HCT116 (cell line): ENCODE results near the gene XK. TPM values are rescaled to one million over a fixed set of nuclear protein-coding genes. Genes with fewer than 3 reads are reported as not detected.

Experiments
- ATAC-seq: fragments of 200-7000 bp; cut with Tn5 transposase; 2 replicates; pipeline ENCODE4 v1.9.1; 2020; ENCODE audit warnings: mild to moderate bottlenecking, moderate library complexity
- BruUV-seq: library from RNA; stranded (reverse); fragments of 400-500 nt; replicated peaks from 2 replicates; lab custom pipeline; 2021; lab: Mats Ljungman, UMichigan
- CTCF ChIA-PET: fragments of 300-600 bp; sonication (Branson Sonifier 250); formaldehyde crosslinking; loops from one replicate; lab custom pipeline; 2021; ENCODE audit warnings: antibody characterized with exemption; lab: Charles Lee
- POLR2A ChIA-PET: fragments of 300-600, 350-600 bp; sonication (Branson Sonifier 250); formaldehyde crosslinking; loops from one replicate; lab custom pipeline; 2021; ENCODE audit warnings: antibody characterized with exemption; lab: Charles Lee
- RAD21 ChIA-PET, 2 experiments: fragments of 300-600 bp; sonication (Branson Sonifier 250); formaldehyde crosslinking; loops; one replicate each; lab custom pipeline; 2023; ENCODE audit warnings: low total read pairs in 2 of 2; ENCODE audit not compliant: uncharacterized antibody in 2 of 2, unreplicated experiment in 2 of 2, low non-redundant PET in 1 of 2; lab: Charles Lee
- DNase-seq: peaks from one replicate; pipeline ENCODE4 v3.0.0-alpha.2; 2010; ENCODE audit warnings: low read depth, low spot score
- H2AFZ ChIP-seq: fragments of 200-600 bp; shearing (Covaris generic), sonication (generic); 2 replicates; pipeline ENCODE4 v1.6.1; 2017; ENCODE audit warnings: low read depth, mixed run types, mixed read lengths, antibody characterized with exemption, low read length; ENCODE audit not compliant: poor library complexity, severe bottlenecking
- H3K27ac ChIP-seq: 2 replicates; pipeline ENCODE4 v1.5.1; 2012; ENCODE audit warnings: low read depth, low read length
- H3K27me3 ChIP-seq: fragments of 200-600 bp; sonication (generic); 2 replicates; pipeline ENCODE4 v1.6.1; 2016; ENCODE audit warnings: mixed run types, low read length, mixed read lengths; ENCODE audit not compliant: insufficient read depth
- H3K36me3 ChIP-seq, 2 experiments: fragments of 200-500 bp in 1 of 2; fragments of 200-600 bp in 1 of 2; sonication (Bioruptor generic) in 1 of 2; sonication (generic) in 1 of 2; 2 replicates each; pipeline versions ENCODE4 v1.5.1 to v1.6.1; 2014 to 2016; ENCODE audit warnings: low read length in 2 of 2, inconsistent platforms in 1 of 2, mixed read lengths in 1 of 2, mixed run types in 1 of 2; ENCODE audit not compliant: insufficient read depth in 2 of 2, control insufficient read depth in 1 of 2
- H3K4me1 ChIP-seq, 2 experiments: fragments of 200-600 bp in 1 of 2; sonication (generic) in 1 of 2; 2 replicates each; pipeline versions ENCODE4 v1.5.1 to v1.6.1; 2012 to 2017; ENCODE audit warnings: low read length in 2 of 2, inconsistent platforms in 1 of 2, mild to moderate bottlenecking in 1 of 2, mixed read lengths in 1 of 2, mixed run types in 1 of 2, moderate library complexity in 1 of 2; ENCODE audit not compliant: insufficient read depth in 2 of 2, control insufficient read depth in 1 of 2
- H3K4me2 ChIP-seq: fragments of 200-600 bp; sonication (generic); 2 replicates; pipeline ENCODE4 v1.6.1; 2017; ENCODE audit warnings: mixed run types, low read length, mixed read lengths
- H3K4me3 ChIP-seq, 2 experiments: fragments of 200-600 bp in 1 of 2; sonication (generic) in 1 of 2; replicated peaks in 1 of 2; 2 replicates each; pipeline ENCODE4 v1.5.1; 2011 to 2016; ENCODE audit warnings: low read length in 2 of 2, control low read depth in 1 of 2, low read depth in 1 of 2, mild to moderate bottlenecking in 1 of 2, mixed read lengths in 1 of 2, mixed run types in 1 of 2
- H3K79me2 ChIP-seq: fragments of 200-600 bp; sonication (generic); 2 replicates; pipeline ENCODE4 v1.6.1; 2017; ENCODE audit warnings: mild to moderate bottlenecking, mixed run types, low read length, moderate library complexity, mixed read lengths; ENCODE audit not compliant: insufficient read depth
- H3K9ac ChIP-seq: fragments of 200-600 bp; sonication (generic); 2 replicates; pipeline ENCODE4 v1.6.1; 2016; ENCODE audit warnings: low read length, mixed read lengths
- H3K9me2 ChIP-seq: fragments of 200-600 bp; sonication (generic), shearing (Covaris generic); 2 replicates; pipeline ENCODE4 v1.6.1; 2017; ENCODE audit warnings: mixed run types, mild to moderate bottlenecking, moderate library complexity; ENCODE audit not compliant: insufficient read depth
- H3K9me3 ChIP-seq, 2 experiments: fragments of 200-500 bp in 1 of 2; fragments of 200-600 bp in 1 of 2; sonication (Bioruptor generic) in 1 of 2; sonication (generic) in 1 of 2; 2 replicates each; pipeline ENCODE4 v1.6.1; 2014 to 2017; ENCODE audit warnings: low read length in 2 of 2, mixed read lengths in 2 of 2, inconsistent platforms in 1 of 2, low read depth in 1 of 2, mild to moderate bottlenecking in 1 of 2, mixed run types in 1 of 2, moderate library complexity in 1 of 2; ENCODE audit not compliant: control insufficient read depth in 1 of 2, insufficient read depth in 1 of 2
- H4K20me1 ChIP-seq: fragments of 200-600 bp; sonication (generic), shearing (Covaris generic); 2 replicates; pipeline ENCODE4 v1.6.1; 2017; ENCODE audit warnings: mixed run types, mild to moderate bottlenecking, moderate library complexity; ENCODE audit not compliant: insufficient read depth
- CBX3 ChIP-seq: IDR thresholded peaks from 2 replicates; pipeline ENCODE4 v1.6.1; 2012; ENCODE audit warnings: low read depth
- CTCF ChIP-seq, 3 experiments: fragments of 200-600 bp in 1 of 3; sonication (generic) in 1 of 3; IDR thresholded peaks in 2 of 3; conservative IDR thresholded peaks in 1 of 3; 2 replicates each; pipeline ENCODE4 v1.5.1; 2012 to 2017; ENCODE audit warnings: low read depth in 2 of 3, low read length in 2 of 3, antibody characterized with exemption in 1 of 3, borderline replicate concordance in 1 of 3, control low read depth in 1 of 3, mild to moderate bottlenecking in 1 of 3, mixed read lengths in 1 of 3, mixed run types in 1 of 3, moderate library complexity in 1 of 3; ENCODE audit not compliant: insufficient read depth in 1 of 3
- ELF1 ChIP-seq: IDR thresholded peaks from 2 replicates; pipeline ENCODE4 v1.6.1; 2012; ENCODE audit warnings: low read depth, borderline replicate concordance
- EZH2 ChIP-seq: fragments of 200-600 bp; sonication (generic); IDR thresholded peaks from 2 replicates; pipeline ENCODE4 v1.6.1; 2017; ENCODE audit warnings: antibody characterized with exemption, mixed run types
- FOSL1 ChIP-seq: IDR thresholded peaks from 2 replicates; pipeline ENCODE4 v1.6.1; 2012; ENCODE audit warnings: low read depth
- POLR2AphosphoS5 ChIP-seq: IDR thresholded peaks from 2 replicates; pipeline ENCODE4 v1.6.1; 2011; ENCODE audit warnings: mild to moderate bottlenecking, low read depth, low read length, moderate library complexity
- SP1 ChIP-seq: IDR thresholded peaks from 2 replicates; pipeline ENCODE4 v1.6.1; 2012; ENCODE audit warnings: low read depth
- YY1 ChIP-seq: IDR thresholded peaks from 2 replicates; pipeline ENCODE4 v1.6.1; 2011; ENCODE audit warnings: low read length, low read depth, moderate library complexity, mild to moderate bottlenecking; ENCODE audit not compliant: insufficient replicate concordance; ENCODE audit errors: extremely low read depth
- ZNF274 ChIP-seq: fragments of 200-500 bp; sonication (Bioruptor generic); IDR thresholded peaks from 2 replicates; pipeline ENCODE4 v1.6.1; 2014; ENCODE audit warnings: mild to moderate bottlenecking, low read depth, low read length, inconsistent platforms
- intact Hi-C: fragments of 100-400 bp; cut with micrococcal nuclease; formaldehyde crosslinking; loops from 2 replicates; pipeline ENCODE4 v1.10.0; 2022
- total RNA-seq: library from RNA; stranded (reverse); gene quantifications from one replicate; pipeline ENCODE4 v1.2.1, GENCODE V29; 2021; ENCODE audit not compliant: unreplicated experiment
- TF ChIP-seq, protein P1 (sequence below): IDR thresholded peaks from 2 replicates; pipeline ENCODE4 v1.6.1; 2012
- TF ChIP-seq, protein P2 (sequence below): IDR thresholded peaks from 2 replicates; pipeline ENCODE4 v1.6.1; 2012; ENCODE audit warnings: low read depth

Gene XK
- total RNA-seq, 1 experiment from 2014 or later = 2.6 TPM

DNA sequence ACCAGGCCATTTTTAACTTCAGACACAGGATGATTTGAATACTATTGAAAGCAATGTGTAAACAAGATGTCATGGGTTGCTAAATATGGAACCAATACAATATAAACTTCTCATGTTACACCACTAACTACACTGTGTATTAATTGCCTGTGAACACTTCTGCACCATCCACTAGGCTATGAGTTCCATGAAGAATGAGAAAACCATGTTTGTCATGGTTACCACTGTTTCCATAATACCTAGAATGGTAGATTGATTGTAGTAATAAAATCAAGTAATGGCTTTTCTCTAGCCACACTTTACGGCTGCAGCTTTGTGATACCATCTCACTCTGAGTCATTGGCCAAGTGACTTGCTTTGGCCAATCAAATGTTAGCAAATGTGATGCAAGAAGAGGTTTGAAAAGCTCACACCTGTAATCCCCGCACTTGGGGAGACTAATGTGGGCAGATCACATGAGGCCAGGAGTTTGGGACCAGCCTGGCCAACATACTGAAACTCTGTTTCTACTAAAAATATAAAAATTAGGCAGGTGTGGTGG lies 74.4 kb downstream of the XK start:
- no peaks in the 10 kb centered on the region for H3K36me3 ChIP-seq
- TF ChIP-seq ZNF274 = no peak
- TF ChIP-seq, protein P1, sequence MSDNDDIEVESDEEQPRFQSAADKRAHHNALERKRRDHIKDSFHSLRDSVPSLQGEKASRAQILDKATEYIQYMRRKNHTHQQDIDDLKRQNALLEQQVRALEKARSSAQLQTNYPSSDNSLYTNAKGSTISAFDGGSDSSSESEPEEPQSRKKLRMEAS = no peak
- TF ChIP-seq, protein P2, sequence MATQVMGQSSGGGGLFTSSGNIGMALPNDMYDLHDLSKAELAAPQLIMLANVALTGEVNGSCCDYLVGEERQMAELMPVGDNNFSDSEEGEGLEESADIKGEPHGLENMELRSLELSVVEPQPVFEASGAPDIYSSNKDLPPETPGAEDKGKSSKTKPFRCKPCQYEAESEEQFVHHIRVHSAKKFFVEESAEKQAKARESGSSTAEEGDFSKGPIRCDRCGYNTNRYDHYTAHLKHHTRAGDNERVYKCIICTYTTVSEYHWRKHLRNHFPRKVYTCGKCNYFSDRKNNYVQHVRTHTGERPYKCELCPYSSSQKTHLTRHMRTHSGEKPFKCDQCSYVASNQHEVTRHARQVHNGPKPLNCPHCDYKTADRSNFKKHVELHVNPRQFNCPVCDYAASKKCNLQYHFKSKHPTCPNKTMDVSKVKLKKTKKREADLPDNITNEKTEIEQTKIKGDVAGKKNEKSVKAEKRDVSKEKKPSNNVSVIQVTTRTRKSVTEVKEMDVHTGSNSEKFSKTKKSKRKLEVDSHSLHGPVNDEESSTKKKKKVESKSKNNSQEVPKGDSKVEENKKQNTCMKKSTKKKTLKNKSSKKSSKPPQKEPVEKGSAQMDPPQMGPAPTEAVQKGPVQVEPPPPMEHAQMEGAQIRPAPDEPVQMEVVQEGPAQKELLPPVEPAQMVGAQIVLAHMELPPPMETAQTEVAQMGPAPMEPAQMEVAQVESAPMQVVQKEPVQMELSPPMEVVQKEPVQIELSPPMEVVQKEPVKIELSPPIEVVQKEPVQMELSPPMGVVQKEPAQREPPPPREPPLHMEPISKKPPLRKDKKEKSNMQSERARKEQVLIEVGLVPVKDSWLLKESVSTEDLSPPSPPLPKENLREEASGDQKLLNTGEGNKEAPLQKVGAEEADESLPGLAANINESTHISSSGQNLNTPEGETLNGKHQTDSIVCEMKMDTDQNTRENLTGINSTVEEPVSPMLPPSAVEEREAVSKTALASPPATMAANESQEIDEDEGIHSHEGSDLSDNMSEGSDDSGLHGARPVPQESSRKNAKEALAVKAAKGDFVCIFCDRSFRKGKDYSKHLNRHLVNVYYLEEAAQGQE = no peak
- no peak for TF ChIP-seq POLR2AphosphoS5
- no peak for TF ChIP-seq ELF1
- no peak for TF ChIP-seq SP1
- no peak for TF ChIP-seq YY1
- no peak for TF ChIP-seq EZH2
- no peak for TF ChIP-seq FOSL1
- TF ChIP-seq CTCF (IDR thresholded peaks at IDR 0.05 in 2 of 3, conservative IDR thresholded peaks at IDR 0.05 in 1 of 3; ENCODE audit: borderline replicate concordance in 1 of 3, insufficient read depth in 1 of 3, low read depth in 2 of 3, low read length in 2 of 3) = no peak
- no peak for TF ChIP-seq CBX3
- H3K4me1 ChIP-seq = no peaks in the 10 kb centered on the region
- no peaks in the 10 kb centered on the region for H3K79me2 ChIP-seq
- no peaks in the 10 kb centered on the region for H3K9me2 ChIP-seq
- no peak overlapping the region for H3K27ac ChIP-seq
- H3K9me3 ChIP-seq = no peaks in the 10 kb centered on the region
- no peak for DNase-seq
- ATAC-seq = no peak
- RAD21 ChIA-PET = no interaction called here
- CTCF ChIA-PET = no interaction called here
- no peak overlapping the region for H2AFZ ChIP-seq
- no TSS peak for BruUV-seq
- POLR2A ChIA-PET = no interaction called here
- intact Hi-C loops = no loop called here
- H3K4me3 ChIP-seq = no peak overlapping the region
- H3K9ac ChIP-seq = no peak overlapping the region
- H4K20me1 ChIP-seq = no peaks in the 10 kb centered on the region
- no peak overlapping the region for H3K4me2 ChIP-seq
- no peaks in the 10 kb centered on the region for H3K27me3 ChIP-seq
